Brain microvascular endothelial cell (primary cell): ENCODE results near the gene CT45A9.
"Not testable (repeated sequence)": the region's sequence is repeated elsewhere in the genome, so short reads cannot be mapped to it uniquely, and the experiment has no call there.

Experiments used
- DNase-seq: peaks from one replicate; pipeline ENCODE4 v3.0.0-alpha.2; 2020
- H3K27ac ChIP-seq: fragments of 250-450 bp; sonication (Bioruptor Pico); 2 replicates; pipeline ENCODE4 v1.5.1; 2020; ENCODE audit warnings: mild to moderate bottlenecking, moderate library complexity
- H3K27me3 ChIP-seq: fragments of 250-450 bp; sonication (Bioruptor Pico); replicated peaks from 2 replicates; pipeline ENCODE4 v1.5.1; 2020; ENCODE audit warnings: mild to moderate bottlenecking
- H3K36me3 ChIP-seq: fragments of 250-450 bp; sonication (Bioruptor Pico); replicated peaks from 2 replicates; pipeline ENCODE4 v1.5.1; 2020; ENCODE audit warnings: mild to moderate bottlenecking
- H3K4me3 ChIP-seq: 2 replicates; pipeline ENCODE4 v1.5.1; 2011; ENCODE audit warnings: low read depth, mild to moderate bottlenecking, control low read depth, low read length, moderate library complexity
- in situ Hi-C: cut with HindIII; loops from 2 replicates; pipeline ENCODE4 v1.10.0; 2017; ENCODE audit warnings: low sequenced_read_pairs, low pct_ligation_motif_present
- TF ChIP-seq, protein P1 (sequence below): IDR thresholded peaks from 2 replicates; pipeline ENCODE4 v1.5.1; 2011; ENCODE audit warnings: low read depth, mild to moderate bottlenecking, moderate library complexity, low read length, control low read depth, inconsistent platforms; ENCODE audit errors: missing control alignments

The CT45A9 gene

DNA sequence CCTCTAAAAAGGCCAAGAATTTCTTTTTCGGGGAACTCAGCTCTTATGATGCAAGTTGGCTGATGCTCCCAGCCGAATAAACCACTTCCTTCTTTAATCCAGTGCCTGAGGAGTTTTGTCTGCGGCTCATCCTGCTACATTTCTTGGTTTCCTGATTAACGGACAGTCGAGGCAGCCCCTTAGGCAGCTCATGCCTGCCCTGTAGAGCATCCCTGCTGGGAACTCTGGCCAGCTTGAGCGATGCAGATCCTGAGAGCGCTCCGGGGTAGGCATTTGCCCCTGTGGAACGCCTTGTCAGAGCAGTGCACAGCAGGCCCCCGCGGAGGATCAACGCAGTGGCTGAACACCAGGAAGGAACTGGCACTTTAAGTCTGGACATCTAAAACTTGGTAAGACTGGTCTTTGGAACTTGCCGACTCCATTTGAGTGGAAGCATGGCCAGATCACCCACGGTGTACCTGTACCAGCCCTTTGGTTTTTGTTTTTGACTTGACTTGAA lies 18.5 kb upstream of the CT45A9 start:
- H3K27me3 ChIP-seq: no peaks in the 10 kb centered on the region
- H3K36me3 ChIP-seq: no peaks in the 10 kb centered on the region
- in situ Hi-C loops: no loop called here
- no peak overlapping the region for H3K27ac ChIP-seq
- DNase-seq: no peak
- TF ChIP-seq, protein P1, sequence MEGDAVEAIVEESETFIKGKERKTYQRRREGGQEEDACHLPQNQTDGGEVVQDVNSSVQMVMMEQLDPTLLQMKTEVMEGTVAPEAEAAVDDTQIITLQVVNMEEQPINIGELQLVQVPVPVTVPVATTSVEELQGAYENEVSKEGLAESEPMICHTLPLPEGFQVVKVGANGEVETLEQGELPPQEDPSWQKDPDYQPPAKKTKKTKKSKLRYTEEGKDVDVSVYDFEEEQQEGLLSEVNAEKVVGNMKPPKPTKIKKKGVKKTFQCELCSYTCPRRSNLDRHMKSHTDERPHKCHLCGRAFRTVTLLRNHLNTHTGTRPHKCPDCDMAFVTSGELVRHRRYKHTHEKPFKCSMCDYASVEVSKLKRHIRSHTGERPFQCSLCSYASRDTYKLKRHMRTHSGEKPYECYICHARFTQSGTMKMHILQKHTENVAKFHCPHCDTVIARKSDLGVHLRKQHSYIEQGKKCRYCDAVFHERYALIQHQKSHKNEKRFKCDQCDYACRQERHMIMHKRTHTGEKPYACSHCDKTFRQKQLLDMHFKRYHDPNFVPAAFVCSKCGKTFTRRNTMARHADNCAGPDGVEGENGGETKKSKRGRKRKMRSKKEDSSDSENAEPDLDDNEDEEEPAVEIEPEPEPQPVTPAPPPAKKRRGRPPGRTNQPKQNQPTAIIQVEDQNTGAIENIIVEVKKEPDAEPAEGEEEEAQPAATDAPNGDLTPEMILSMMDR: no peak
- no peak overlapping the region for H3K4me3 ChIP-seq

DNA sequence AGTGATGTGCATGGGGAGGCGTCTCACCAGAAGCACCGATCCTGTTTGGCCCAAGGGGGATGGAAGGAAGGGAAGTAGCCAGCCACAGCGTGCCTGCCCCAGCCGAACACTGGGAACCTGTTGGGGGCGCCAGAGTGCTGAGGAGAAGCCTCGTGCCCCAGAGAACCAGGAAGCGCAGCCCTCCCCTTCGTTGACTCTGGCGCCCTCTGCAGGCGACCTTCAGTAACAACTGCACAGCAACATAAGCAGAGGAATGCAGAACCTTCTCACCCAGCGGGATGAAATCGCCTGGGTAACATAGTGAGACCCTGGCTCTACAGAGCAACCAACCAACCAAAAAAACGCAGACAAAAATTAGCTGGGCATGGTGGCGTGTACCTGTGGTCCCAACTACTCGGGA lies 17.4 kb upstream of the CT45A9 start:
- TF ChIP-seq, protein P1: peak; percentile 13
- DNase-seq, in situ Hi-C loops: not testable (repeated sequence)

DNA sequence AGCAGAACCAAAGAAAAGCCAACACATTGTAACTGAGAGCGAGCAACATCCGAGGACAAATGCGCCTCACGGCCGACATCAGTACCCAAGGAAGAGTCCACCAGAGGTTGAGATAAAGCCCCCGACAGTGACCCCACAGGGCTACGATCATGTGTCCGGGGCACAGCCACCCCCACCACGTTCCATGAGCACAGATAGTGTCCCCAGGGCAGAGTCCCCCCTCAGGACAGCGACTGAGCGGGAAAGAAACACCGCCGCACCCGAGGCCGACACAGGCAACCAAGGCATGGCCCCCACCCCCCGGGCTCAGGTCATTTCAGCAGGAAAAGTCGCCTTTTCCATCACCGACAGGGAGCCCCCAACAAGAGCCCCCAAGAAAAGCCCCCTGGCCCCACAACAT lies 16.6 kb upstream of the CT45A9 start:
- DNase-seq, in situ Hi-C loops, H3K36me3 ChIP-seq, H3K27ac ChIP-seq, H3K4me3 ChIP-seq, H3K27me3 ChIP-seq: not testable (repeated sequence)

More for the DNA sequence above, 17.4 kb upstream of the CT45A9 start:
- not testable (repeated sequence) for H3K27ac ChIP-seq, H3K4me3 ChIP-seq, H3K27me3 ChIP-seq, H3K36me3 ChIP-seq

DNA sequence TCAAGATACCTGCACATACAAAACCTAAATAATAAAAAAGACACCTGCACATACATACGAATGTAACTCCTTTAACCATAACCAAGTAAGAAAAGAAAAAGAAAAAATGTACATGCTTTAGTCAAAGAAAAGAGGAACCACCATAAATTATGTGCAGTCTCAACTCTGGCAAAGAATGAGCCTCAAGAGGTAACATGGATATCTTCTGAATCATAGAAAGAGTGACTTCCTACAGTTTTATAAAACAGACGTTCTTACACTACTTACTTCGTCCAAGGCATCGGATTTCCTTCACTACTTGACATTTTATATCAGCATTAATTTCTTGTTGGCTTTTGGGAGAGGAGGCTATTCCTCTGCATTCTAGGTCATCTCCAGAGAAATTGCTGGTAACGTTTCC lies 11.1 kb upstream of the CT45A9 start:
- H3K4me3 ChIP-seq, H3K27me3 ChIP-seq, H3K27ac ChIP-seq, H3K36me3 ChIP-seq, DNase-seq, in situ Hi-C loops: not testable (repeated sequence)

DNA sequence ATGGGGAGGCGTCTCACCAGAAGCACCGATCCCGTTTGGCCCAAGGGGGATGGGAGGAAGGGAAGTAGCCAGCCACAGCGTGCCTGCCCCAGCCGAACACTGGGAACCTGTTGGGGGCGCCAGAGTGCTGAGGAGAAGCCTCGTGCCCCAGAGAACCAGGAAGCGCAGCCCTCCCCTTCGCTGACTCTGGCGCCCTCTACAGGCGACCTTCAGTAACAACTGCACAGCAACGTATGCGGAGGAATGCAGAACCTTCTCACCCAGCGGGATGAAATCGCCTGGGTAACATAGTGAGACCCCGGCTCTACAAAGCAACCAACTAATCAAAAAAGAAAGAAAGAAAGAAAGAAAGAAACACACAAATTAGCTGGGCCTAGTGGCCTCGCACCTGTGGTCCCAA lies 17.2 kb downstream of the CT45A9 start, which contains the start of gene CT45A8:
CT45A8 (minus strand) TSS at position 101 of the 400 bp plus-strand sequence. CDS start 3,755 bp downstream, outside the sequence.
- H3K4me3 ChIP-seq, H3K27ac ChIP-seq, H3K27me3 ChIP-seq, H3K36me3 ChIP-seq, in situ Hi-C loops, DNase-seq: not testable (repeated sequence)

DNA sequence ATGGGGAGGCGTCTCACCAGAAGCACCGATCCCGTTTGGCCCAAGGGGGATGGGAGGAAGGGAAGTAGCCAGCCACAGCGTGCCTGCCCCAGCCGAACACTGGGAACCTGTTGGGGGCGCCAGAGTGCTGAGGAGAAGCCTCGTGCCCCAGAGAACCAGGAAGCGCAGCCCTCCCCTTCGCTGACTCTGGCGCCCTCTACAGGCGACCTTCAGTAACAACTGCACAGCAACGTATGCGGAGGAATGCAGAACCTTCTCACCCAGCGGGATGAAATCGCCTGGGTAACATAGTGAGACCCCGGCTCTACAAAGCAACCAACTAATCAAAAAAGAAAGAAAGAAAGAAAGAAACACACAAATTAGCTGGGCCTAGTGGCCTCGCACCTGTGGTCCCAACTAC lies 34.4 kb downstream of the CT45A9 start, which contains the start of gene CT45A7:
CT45A7 (minus strand) TSS at position 101 of the 400 bp plus-strand sequence. CDS start 3,747 bp downstream, outside the sequence.
- in situ Hi-C loops, H3K36me3 ChIP-seq, H3K27ac ChIP-seq, H3K27me3 ChIP-seq, H3K4me3 ChIP-seq, DNase-seq: not testable (repeated sequence)

DNA sequence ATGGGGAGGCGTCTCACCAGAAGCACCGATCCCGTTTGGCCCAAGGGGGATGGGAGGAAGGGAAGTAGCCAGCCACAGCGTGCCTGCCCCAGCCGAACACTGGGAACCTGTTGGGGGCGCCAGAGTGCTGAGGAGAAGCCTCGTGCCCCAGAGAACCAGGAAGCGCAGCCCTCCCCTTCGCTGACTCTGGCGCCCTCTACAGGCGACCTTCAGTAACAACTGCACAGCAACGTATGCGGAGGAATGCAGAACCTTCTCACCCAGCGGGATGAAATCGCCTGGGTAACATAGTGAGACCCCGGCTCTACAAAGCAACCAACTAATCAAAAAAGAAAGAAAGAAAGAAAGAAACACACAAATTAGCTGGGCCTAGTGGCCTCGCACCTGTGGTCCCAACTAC lies 51.7 kb downstream of the CT45A9 start, which contains the start of gene CT45A2:
CT45A2 (minus strand) TSS at position 101 of the 400 bp plus-strand sequence. CDS start 3,747 bp downstream, outside the sequence.
- in situ Hi-C loops, H3K4me3 ChIP-seq, H3K27me3 ChIP-seq, H3K27ac ChIP-seq, H3K36me3 ChIP-seq, DNase-seq: not testable (repeated sequence)
